ENCODE measurements around the gene ACAD11. TPM values are rescaled to one million over a fixed set of nuclear protein-coding genes. Genes with fewer than 3 reads are reported as not detected.

Gene ACAD11
- total RNA-seq, 1 experiment from 2014 or later, result 15.6 TPM

GRCh38 chr3:132550579-132551305 lies 108.9 kb downstream of the ACAD11 start:
- Histone ChIP-seq H4K20me1 (ENCODE audit: control insufficient read depth, insufficient read depth, insufficient read length) (no peaks in the 10 kb centered on the region), H2BK20ac (ENCODE audit: low read depth, low read length, poor library complexity, severe bottlenecking) (no peak overlapping the region), H4K5ac (ENCODE audit: insufficient read length, low read depth, low read length) (no peak overlapping the region), H3K23ac (ENCODE audit: insufficient read length, low read depth, low read length) (no peak overlapping the region), H3K23me2 (ENCODE audit: insufficient read length, low read depth, low read length, poor library complexity, severe bottlenecking) (no peaks in the 10 kb centered on the region), H3K4me2 (ENCODE audit: insufficient read depth, insufficient read length, low read length) (no peak overlapping the region), H3K9ac (ENCODE audit: extremely low read depth, insufficient read length, low read length) (no peak overlapping the region), H3K56ac (ENCODE audit: insufficient read length, low read depth, low read length) (no peak overlapping the region), H3T11ph (ENCODE audit: low read length) (no peak overlapping the region), H2BK15ac (ENCODE audit: low read depth, low read length) (no peak overlapping the region), H3K4ac (ENCODE audit: low read depth, low read length) (no peak overlapping the region), H2AFZ (ENCODE audit: low read length) (no peak overlapping the region), H4K91ac (ENCODE audit: insufficient read length, low read depth, low read length) (no peak overlapping the region), H4K8ac (replicated peaks; ENCODE audit: insufficient read length, low read depth, low read length) (no peak overlapping the region), H2BK5ac (ENCODE audit: insufficient read length, low read length) (no peak overlapping the region), H3K4me1 (ENCODE audit: insufficient read depth, low read length) (peaks cover 8% of the 10 kb centered on the region; the same call in 1 of the 2 replicates), H3K79me2 (ENCODE audit: insufficient read depth, low read length) (no peaks in the 10 kb centered on the region), H2BK12ac (ENCODE audit: insufficient read length, low read depth, low read length) (no peak overlapping the region), H3K14ac (ENCODE audit: insufficient read depth, low read length) (no peak overlapping the region), H2AK5ac (ENCODE audit: insufficient read length, low read length) (no peak overlapping the region), H3K27ac (ENCODE audit: insufficient read length, low read depth, low read length) (no peak overlapping the region), H3K18ac (ENCODE audit: insufficient read length, low read depth, low read length) (no peak overlapping the region), H3K27me3 (ENCODE audit: insufficient read depth, low read length) (no peaks in the 10 kb centered on the region), H3K9me3 (ENCODE audit: control insufficient read depth, low read depth, low read length) (no peaks in the 10 kb centered on the region), H2BK120ac (ENCODE audit: low read depth, low read length, poor library complexity, severe bottlenecking) (no peak overlapping the region), H3K79me1 (ENCODE audit: insufficient read depth, low read depth, low read length, poor library complexity, severe bottlenecking) (no peaks in the 10 kb centered on the region)
- no peak for DNase-seq
- no peaks in the 10 kb centered on the region for H3K27me3 Mint-ChIP-seq (ENCODE audit: low read depth)
- no peak overlapping the region for H3K4me3 Mint-ChIP-seq
- WGBS (ENCODE audit: extremely low coverage, insufficient read length, low lambda C conversion rate), result no CpG with 5 or more reads among the region's 3 CpGs
- no peak overlapping the region for H3K27ac Mint-ChIP-seq
- peaks cover 14 to 15% of the 10 kb centered on the region in 2 experiments for H3K4me1 Mint-ChIP-seq
- no peaks in the 10 kb centered on the region for H3K9me3 Mint-ChIP-seq
- no peak for TF ChIP-seq CTCF (conservative IDR thresholded peaks at IDR 0.05)
- peaks cover 0 to 4% (median 0%) of the 10 kb centered on the region in 3 experiments; a peak in 1 of 7 replicates for H3K36me3 Mint-ChIP-seq (ENCODE audit: insufficient read depth in 1 of 3, low read depth in 3 of 3)
